Lower leg skin (tissue), 4 donors: ENCODE results near the gene ADAT2. TPM values are rescaled to one million over a fixed set of nuclear protein-coding genes. Genes with fewer than 3 reads are reported as not detected.

ENCODE experiments used
- DNase-seq, 2 donors: peaks; one replicate each; pipeline ENCODE4 v3.0.0-alpha.2; 2019; ENCODE audit warnings: low spot score in 2 of 2
- H3K4me3 ChIP-seq: fragments of 200-600 bp; sonication (generic); 2 replicates; pipeline ENCODE4 v1.5.1; 2017; ENCODE audit warnings: mild to moderate bottlenecking, low read depth; ENCODE audit not compliant: poor library complexity, severe bottlenecking
- CTCF ChIP-seq, 3 donors: fragments of 450-650 bp; IDR thresholded peaks; one replicate each; pipeline ENCODE4 v1.5.1; 2016; ENCODE audit warnings: antibody characterized with exemption in 3 of 3, mild to moderate bottlenecking in 3 of 3, moderate library complexity in 2 of 3
- POLR2A ChIP-seq, 2 donors: fragments of 450-650 bp; IDR thresholded peaks; one replicate each; pipeline ENCODE4 v1.6.1; 2016 to 2017; ENCODE audit warnings: antibody characterized with exemption in 2 of 2, mild to moderate bottlenecking in 1 of 2, moderate library complexity in 1 of 2
- whole genome bisulfite sequencing, 2 donors: methylation state at CpG; one replicate each; pipeline ENCODE4 v1.1.5; 2018; 5-methylcytosine and 5-hydroxymethylcytosine counted together
- intact Hi-C: fragments of 100-400 bp; cut with DNase I; formaldehyde crosslinking; loops from one replicate; pipeline ENCODE4 v1.15.0; 2023; ENCODE audit warnings: low total_unique reads
- total RNA-seq, 4 donors: library from RNA; depleted of rRNA; stranded (reverse); fragments of >200 nt; gene quantifications; one replicate each; pipeline ENCODE4 v1.1.0, GENCODE V29; 2016

ADAT2 gene
- total RNA-seq, 4 donors from 2014 or later, result 2.2 to 5.3 (median 3.9) TPM

DNA sequence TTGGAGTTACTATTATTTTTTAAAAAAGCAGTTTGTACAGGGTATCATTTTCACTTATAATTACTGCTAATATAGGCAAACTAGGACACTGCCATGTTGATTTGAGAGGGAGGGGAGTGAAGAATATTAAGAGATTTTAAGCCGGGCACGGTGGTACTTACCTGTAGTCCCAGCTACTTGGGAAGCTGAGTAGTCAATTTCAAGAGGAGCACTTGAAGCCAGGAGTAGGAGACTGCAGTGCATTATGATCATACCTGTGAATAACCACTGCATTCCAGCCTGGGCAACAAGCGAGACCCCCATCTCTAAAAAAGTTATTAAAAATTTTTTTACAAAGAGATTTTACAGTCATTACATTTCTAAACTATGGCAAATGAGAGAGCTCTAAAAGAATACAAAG, 35.7 kb downstream of the ADAT2 start:
- no peak for DNase-seq
- 94 to 98% methylated on average over 3 of the region's 3 CpGs for WGBS, 2 donors
- no peak overlapping the region for H3K4me3 ChIP-seq
- TF ChIP-seq CTCF (IDR thresholded peaks at IDR 0.05) (no peak), POLR2A (IDR thresholded peaks at IDR 0.05) (no peak)
- intact Hi-C loops, result no loop called here

DNA sequence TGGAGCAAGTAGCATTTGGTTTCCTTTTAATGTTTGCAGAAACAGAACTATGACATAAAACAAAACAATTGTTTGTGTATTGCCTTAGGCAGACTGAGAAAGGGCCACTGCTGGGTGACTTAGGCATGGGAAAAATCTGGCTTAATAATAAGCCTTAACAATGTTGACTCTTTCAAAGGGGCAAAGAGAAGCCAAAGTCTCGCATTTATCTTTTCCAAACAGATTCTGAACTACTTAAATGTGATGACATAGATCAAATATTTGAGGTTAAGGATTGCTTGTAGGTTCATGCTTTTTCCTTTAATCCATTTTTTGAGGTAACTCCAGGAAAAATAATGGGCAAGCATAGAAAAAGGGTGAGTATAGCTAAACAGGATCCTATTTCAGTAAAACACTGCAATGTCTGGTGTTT, 39.6 kb downstream of the ADAT2 start:
- intact Hi-C loops, result no loop called here
- DNase-seq, result no peak
- TF ChIP-seq CTCF (IDR thresholded peaks at IDR 0.05), result no peak
- no peak for TF ChIP-seq POLR2A (IDR thresholded peaks at IDR 0.05)
- 46 to 56% methylated on average over 1 of the region's 1 CpG for WGBS, 2 donors
- no peak overlapping the region for H3K4me3 ChIP-seq

- intact Hi-C loops, result no loop called here
- no peak overlapping the region for H3K4me3 ChIP-seq
- no peak for DNase-seq
- no peak for TF ChIP-seq CTCF (IDR thresholded peaks at IDR 0.05)
- no peak for TF ChIP-seq POLR2A (IDR thresholded peaks at IDR 0.05)
Observed at GRCh38 chr6:143408787-143409162, 41.7 kb downstream of the ADAT2 start.

DNA sequence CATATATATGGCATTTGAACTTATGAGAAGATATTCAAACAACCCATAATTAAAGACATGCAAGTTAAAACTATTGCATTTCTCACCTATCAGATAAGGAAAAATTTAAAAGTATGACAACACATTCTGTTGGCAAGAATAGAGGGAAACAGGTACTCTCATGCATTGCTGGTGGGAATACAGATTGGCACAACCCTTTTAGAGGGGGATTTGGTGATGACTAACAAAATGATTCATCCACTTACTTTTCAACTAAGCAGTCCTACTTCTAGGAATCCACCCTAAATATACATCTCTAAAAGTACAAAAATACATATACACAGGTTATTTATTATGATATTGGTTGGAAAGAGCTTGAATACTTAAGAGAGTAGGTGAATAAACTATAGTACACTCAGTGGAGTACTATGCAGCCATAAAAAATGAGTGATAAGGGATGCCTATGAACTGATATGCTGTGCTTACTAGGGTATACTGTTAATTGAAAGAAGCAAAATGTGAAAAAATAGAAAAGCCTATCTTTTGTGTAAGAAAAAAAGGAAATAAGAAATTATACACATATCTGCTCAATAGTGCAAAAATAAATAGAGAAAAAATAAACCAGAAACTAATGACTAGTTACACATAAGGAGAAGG, 42.2 kb downstream of the ADAT2 start:
- H3K4me3 ChIP-seq, result no peak overlapping the region
- TF ChIP-seq CTCF (IDR thresholded peaks at IDR 0.05) (no peak), POLR2A (IDR thresholded peaks at IDR 0.05) (no peak)
- intact Hi-C loops, result no loop called here
- DNase-seq, result no peak

GRCh38 chr6:143406673-143407072, 43.8 kb downstream of the ADAT2 start:
- TF ChIP-seq CTCF (IDR thresholded peaks at IDR 0.05) (no peak), POLR2A (IDR thresholded peaks at IDR 0.05) (no peak)
- H3K4me3 ChIP-seq, result no peak overlapping the region
- DNase-seq, result no peak
- intact Hi-C loops, result no loop called here
- WGBS, 2 donors, result 96 to 97% methylated on average over 3 of the region's 3 CpGs
